Panc1 (cell line): ENCODE measurements around the gene PIK3IP1. TPM values are rescaled to one million over a fixed set of nuclear protein-coding genes. Genes with fewer than 3 reads are reported as not detected.
A peak's percentile ranks its signal among the peaks of the same experiment; 100 is the strongest.

Experiments used
- ATAC-seq: fragments of 200-7000 bp; cut with Tn5 transposase; 2 replicates; pipeline ENCODE4 v1.9.1; 2020; ENCODE audit warnings: mild to moderate bottlenecking, moderate library complexity
- BruUV-seq: library from RNA; stranded (reverse); fragments of 400-500 nt; replicated peaks from 2 replicates; lab custom pipeline; 2021; lab: Mats Ljungman, UMichigan
- CTCF ChIA-PET: fragments of 300-600 bp; sonication (Branson Sonifier 250); formaldehyde crosslinking; loops from one replicate; lab custom pipeline; 2022; ENCODE audit warnings: antibody characterized with exemption; lab: Charles Lee
- POLR2A ChIA-PET: fragments of 300-600 bp; sonication (Branson Sonifier 250); formaldehyde crosslinking; loops from one replicate; lab custom pipeline; 2022; ENCODE audit warnings: antibody characterized with exemption; lab: Charles Lee
- DNase-seq: peaks from one replicate; pipeline ENCODE4 v3.0.0-alpha.2; 2010; ENCODE audit warnings: low read depth, low spot score
- H3K27ac ChIP-seq: 2 replicates; pipeline ENCODE4 v1.5.1; 2011; ENCODE audit warnings: mild to moderate bottlenecking, low read length, inconsistent platforms
- H3K27me3 ChIP-seq: fragments of 200-500 bp; sonication (Bioruptor generic); 2 replicates; pipeline ENCODE4 v1.6.0; 2014; ENCODE audit warnings: low read length, inconsistent platforms; ENCODE audit not compliant: control insufficient read depth, insufficient read depth
- H3K36me3 ChIP-seq: fragments of 200-500 bp; sonication (Bioruptor generic); 2 replicates; pipeline ENCODE4 v1.5.1; 2014; ENCODE audit warnings: inconsistent platforms, mild to moderate bottlenecking, low read length, moderate library complexity; ENCODE audit not compliant: control insufficient read depth, insufficient read depth
- H3K4me1 ChIP-seq: 2 replicates; pipeline ENCODE4 v1.5.1; 2011; ENCODE audit warnings: inconsistent platforms, mild to moderate bottlenecking, low read length, moderate library complexity; ENCODE audit not compliant: control insufficient read depth, insufficient read depth
- H3K4me3 ChIP-seq, 2 experiments: 2 replicates each; pipeline ENCODE4 v1.5.1; 2011 to 2012; ENCODE audit warnings: low read depth in 2 of 2, low read length in 2 of 2, mild to moderate bottlenecking in 2 of 2, inconsistent platforms in 1 of 2, moderate library complexity in 1 of 2
- H3K9me3 ChIP-seq: fragments of 200-500 bp; sonication (Bioruptor generic); 2 replicates; pipeline ENCODE4 v1.5.1; 2014; ENCODE audit warnings: low read depth, mild to moderate bottlenecking, inconsistent platforms, low read length, moderate library complexity; ENCODE audit not compliant: control insufficient read depth, insufficient read depth
- POLR2AphosphoS5 ChIP-seq: IDR thresholded peaks from 2 replicates; pipeline ENCODE4 v1.6.1; 2012; ENCODE audit warnings: mild to moderate bottlenecking, low read depth, low read length, moderate library complexity
- SIN3A ChIP-seq: IDR thresholded peaks from 2 replicates; pipeline ENCODE4 v1.6.1; 2012; ENCODE audit warnings: low read depth, mild to moderate bottlenecking, low read length, moderate library complexity, borderline replicate concordance; ENCODE audit not compliant: insufficient read depth
- TCF7L2 ChIP-seq: IDR thresholded peaks from 2 replicates; pipeline ENCODE4 v1.6.1; 2011; ENCODE audit warnings: mild to moderate bottlenecking, low read depth, low read length, inconsistent platforms
- in situ Hi-C: cut with HindIII; loops from 2 replicates; pipeline ENCODE4 v1.10.0; 2016; ENCODE audit warnings: low sequenced_read_pairs, low pct_unique_long_range_greater_than_20kb
- intact Hi-C: fragments of 100-400 bp; cut with micrococcal nuclease; formaldehyde crosslinking; loops from one replicate; pipeline ENCODE4 v1.10.0; 2022; ENCODE audit not compliant: unreplicated experiment
- total RNA-seq: library from RNA; stranded (reverse); gene quantifications from one replicate; pipeline ENCODE4 v1.2.1, GENCODE V29; 2021; ENCODE audit not compliant: unreplicated experiment
- TF ChIP-seq, protein P1 (sequence below), 2 experiments: IDR thresholded peaks; 2 replicates each; pipeline ENCODE4 v1.6.1; 2011 to 2012; ENCODE audit warnings: low read depth in 2 of 2, control low read depth in 1 of 2, low read length in 1 of 2, mild to moderate bottlenecking in 1 of 2, moderate library complexity in 1 of 2; ENCODE audit not compliant: insufficient read depth in 1 of 2
- TF ChIP-seq, protein P2 (sequence below): fragments of 450-650 bp; IDR thresholded peaks from 2 replicates; pipeline ENCODE4 v1.5.1; 2017; ENCODE audit warnings: mild to moderate bottlenecking

Gene PIK3IP1
- total RNA-seq, 1 experiment from 2014 or later: 3.6 TPM

DNA sequence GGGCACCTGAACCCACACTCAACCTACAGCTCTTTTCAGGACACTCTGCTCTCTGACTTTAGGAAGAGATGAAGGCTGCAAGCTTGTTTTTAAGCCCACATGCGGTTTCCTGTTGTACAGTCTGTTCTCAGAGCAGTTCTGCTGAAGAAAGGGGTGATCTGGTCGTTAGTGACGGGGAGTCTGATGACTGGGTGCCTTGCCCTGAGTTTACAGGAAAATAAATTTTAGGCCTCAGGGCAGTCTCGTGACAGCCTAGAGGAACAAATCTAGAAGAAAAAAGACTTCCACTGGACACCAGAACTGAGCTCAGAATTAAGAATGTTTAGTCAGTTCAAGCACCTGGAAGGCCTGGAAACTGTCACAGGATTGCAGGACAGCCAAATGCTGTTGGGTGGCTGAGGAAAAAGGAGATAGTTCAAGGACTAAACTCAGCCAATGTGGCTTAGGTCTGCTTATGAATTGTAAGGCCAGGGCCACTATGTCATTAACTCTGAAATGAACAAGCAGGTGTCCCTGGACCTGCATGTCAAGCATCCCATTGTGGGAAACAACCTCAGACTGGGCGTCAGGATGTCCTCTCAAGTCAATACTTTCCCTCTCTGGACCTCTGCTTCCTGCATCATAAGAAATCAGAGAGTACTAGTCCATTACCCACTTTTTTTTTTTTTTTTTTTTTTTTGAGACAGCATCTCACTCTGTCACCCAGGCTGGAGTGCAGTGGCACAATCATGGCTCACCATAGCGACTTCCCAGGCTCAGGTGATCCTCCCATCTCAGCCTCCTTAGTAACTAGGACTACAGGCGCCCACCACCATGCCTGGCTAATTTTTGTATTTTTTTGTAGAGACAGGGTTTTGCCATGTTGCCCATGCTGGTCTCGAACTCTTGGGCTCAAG, 5.7 kb downstream of the PIK3IP1 start:
- ATAC-seq: no peak
- Histone ChIP-seq H3K36me3 (no peaks in the 10 kb centered on the region), H3K4me3 (no peak overlapping the region), H3K4me1 (no peaks in the 10 kb centered on the region), H3K27ac (no peak overlapping the region), H3K9me3 (no peaks in the 10 kb centered on the region), H3K27me3 (no peaks in the 10 kb centered on the region)
- CTCF ChIA-PET: no interaction called here
- TF ChIP-seq, protein P1, sequence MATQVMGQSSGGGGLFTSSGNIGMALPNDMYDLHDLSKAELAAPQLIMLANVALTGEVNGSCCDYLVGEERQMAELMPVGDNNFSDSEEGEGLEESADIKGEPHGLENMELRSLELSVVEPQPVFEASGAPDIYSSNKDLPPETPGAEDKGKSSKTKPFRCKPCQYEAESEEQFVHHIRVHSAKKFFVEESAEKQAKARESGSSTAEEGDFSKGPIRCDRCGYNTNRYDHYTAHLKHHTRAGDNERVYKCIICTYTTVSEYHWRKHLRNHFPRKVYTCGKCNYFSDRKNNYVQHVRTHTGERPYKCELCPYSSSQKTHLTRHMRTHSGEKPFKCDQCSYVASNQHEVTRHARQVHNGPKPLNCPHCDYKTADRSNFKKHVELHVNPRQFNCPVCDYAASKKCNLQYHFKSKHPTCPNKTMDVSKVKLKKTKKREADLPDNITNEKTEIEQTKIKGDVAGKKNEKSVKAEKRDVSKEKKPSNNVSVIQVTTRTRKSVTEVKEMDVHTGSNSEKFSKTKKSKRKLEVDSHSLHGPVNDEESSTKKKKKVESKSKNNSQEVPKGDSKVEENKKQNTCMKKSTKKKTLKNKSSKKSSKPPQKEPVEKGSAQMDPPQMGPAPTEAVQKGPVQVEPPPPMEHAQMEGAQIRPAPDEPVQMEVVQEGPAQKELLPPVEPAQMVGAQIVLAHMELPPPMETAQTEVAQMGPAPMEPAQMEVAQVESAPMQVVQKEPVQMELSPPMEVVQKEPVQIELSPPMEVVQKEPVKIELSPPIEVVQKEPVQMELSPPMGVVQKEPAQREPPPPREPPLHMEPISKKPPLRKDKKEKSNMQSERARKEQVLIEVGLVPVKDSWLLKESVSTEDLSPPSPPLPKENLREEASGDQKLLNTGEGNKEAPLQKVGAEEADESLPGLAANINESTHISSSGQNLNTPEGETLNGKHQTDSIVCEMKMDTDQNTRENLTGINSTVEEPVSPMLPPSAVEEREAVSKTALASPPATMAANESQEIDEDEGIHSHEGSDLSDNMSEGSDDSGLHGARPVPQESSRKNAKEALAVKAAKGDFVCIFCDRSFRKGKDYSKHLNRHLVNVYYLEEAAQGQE (IDR thresholded peaks at IDR 0.05; ENCODE audit: insufficient read depth in 1 of 2, low read depth in 2 of 2, low read length in 1 of 2): no peak
- no peak for TF ChIP-seq SIN3A
- TF ChIP-seq, protein P2, sequence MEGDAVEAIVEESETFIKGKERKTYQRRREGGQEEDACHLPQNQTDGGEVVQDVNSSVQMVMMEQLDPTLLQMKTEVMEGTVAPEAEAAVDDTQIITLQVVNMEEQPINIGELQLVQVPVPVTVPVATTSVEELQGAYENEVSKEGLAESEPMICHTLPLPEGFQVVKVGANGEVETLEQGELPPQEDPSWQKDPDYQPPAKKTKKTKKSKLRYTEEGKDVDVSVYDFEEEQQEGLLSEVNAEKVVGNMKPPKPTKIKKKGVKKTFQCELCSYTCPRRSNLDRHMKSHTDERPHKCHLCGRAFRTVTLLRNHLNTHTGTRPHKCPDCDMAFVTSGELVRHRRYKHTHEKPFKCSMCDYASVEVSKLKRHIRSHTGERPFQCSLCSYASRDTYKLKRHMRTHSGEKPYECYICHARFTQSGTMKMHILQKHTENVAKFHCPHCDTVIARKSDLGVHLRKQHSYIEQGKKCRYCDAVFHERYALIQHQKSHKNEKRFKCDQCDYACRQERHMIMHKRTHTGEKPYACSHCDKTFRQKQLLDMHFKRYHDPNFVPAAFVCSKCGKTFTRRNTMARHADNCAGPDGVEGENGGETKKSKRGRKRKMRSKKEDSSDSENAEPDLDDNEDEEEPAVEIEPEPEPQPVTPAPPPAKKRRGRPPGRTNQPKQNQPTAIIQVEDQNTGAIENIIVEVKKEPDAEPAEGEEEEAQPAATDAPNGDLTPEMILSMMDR: no peak
- no peak for TF ChIP-seq POLR2AphosphoS5
- no peak for TF ChIP-seq TCF7L2
- intact Hi-C loops (no loop called here), in situ Hi-C loops (no loop called here)
- POLR2A ChIA-PET: interaction anchor here (0.6 kb wide), 1 partner anchor 262 kb away, joined by 3 read pairs; no protein-coding TSS in a partner anchor
- no TSS peak for BruUV-seq
- DNase-seq: no peak

DNA sequence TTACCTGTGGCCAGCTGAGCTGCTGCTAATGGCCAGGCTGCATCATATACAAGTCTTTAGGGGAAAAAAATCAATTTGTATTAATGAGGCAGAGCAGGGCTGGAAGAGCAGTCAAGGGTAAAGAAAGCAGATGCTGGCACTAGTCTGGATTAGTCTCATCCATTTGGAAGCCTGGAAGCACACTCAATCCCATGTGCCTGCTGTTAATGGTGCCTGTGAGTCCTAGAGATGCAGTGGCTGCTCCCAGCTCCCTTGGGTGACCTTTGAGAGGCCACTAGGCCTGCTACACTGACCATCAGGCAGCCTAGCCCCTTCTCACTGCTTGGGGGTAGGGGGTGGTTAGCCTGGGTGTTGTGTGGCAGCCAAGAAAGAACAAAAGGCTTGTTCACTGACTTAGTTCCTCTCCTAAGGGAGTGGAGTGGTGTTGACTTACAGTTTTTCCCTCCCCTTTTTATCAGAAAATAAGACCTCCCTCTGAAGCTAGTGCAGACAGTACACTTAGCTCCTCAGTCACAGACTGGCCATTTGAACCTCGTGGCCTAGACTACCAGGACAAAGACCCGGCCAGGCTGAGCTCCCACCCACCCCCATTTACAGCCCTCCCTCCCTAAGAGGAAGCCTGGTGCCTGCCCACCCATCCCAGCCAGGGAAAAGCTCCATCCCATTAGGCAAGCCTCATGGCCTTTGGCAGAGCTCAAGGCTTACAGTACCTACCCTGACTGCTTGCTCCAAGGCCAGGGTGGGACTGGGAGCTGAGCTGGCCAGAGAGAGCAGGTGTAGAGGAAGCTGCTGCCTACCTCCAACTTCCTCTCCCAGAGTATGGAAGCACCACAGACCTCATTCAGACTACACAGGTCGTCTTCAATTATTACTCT, 7.8 kb downstream of the PIK3IP1 start:
- no peak for TF ChIP-seq POLR2AphosphoS5
- TF ChIP-seq, protein P2: no peak
- TF ChIP-seq, protein P1 (IDR thresholded peaks at IDR 0.05; ENCODE audit: insufficient read depth in 1 of 2, low read depth in 2 of 2, low read length in 1 of 2): no peak
- no peak for TF ChIP-seq TCF7L2
- TF ChIP-seq SIN3A: no peak
- no peaks in the 10 kb centered on the region for H3K36me3 ChIP-seq
- ATAC-seq: peak; percentile 39; the same call in 1 of the 2 replicates
- no peak overlapping the region for H3K4me3 ChIP-seq
- ChIA-PET POLR2A (no interaction called here), CTCF (interaction anchor here (0.6 kb wide), 2 partner anchors 18 to 126 kb away, joined by 7 to 8 read pairs; no protein-coding TSS in a partner anchor)
- intact Hi-C loops: no loop called here
- no peaks in the 10 kb centered on the region for H3K9me3 ChIP-seq
- H3K27me3 ChIP-seq: no peaks in the 10 kb centered on the region
- DNase-seq: no peak
- no TSS peak for BruUV-seq
- in situ Hi-C loops: no loop called here
- no peak overlapping the region for H3K27ac ChIP-seq
- no peaks in the 10 kb centered on the region for H3K4me1 ChIP-seq
